Caco-2 (cell line): ENCODE data around the gene NUDC. TPM values are rescaled to one million over a fixed set of nuclear protein-coding genes. Genes with fewer than 3 reads are reported as not detected.
"Not testable (repeated sequence)": the region's sequence is repeated elsewhere in the genome, so short reads cannot be mapped to it uniquely, and the experiment has no call there.

Source experiments
- BruUV-seq: library from RNA; stranded (reverse); fragments of 400-500 nt; replicated peaks from 2 replicates; lab custom pipeline; 2021; lab: Mats Ljungman, UMichigan
- CTCF ChIA-PET: fragments of 300-600 bp; sonication (Branson Sonifier 250); formaldehyde crosslinking; loops from one replicate; lab custom pipeline; 2022; ENCODE audit warnings: antibody characterized with exemption; lab: Charles Lee
- POLR2A ChIA-PET: fragments of 300-600 bp; sonication (Branson Sonifier 250); formaldehyde crosslinking; loops from one replicate; lab custom pipeline; 2022; ENCODE audit warnings: antibody characterized with exemption; lab: Charles Lee
- DNase-seq, 2 experiments: peaks; one replicate each; pipeline versions ENCODE4 v3.0.0 to v3.0.0-alpha.2; 2020 to 2022
- H3K27me3 ChIP-seq: replicated peaks from 2 replicates; pipeline ENCODE4 v1.6.0; 2011; ENCODE audit warnings: low read length; ENCODE audit not compliant: control insufficient read depth, insufficient read depth
- H3K36me3 ChIP-seq: 2 replicates; pipeline ENCODE4 v1.5.1; 2011; ENCODE audit warnings: low read length; ENCODE audit not compliant: control insufficient read depth, insufficient read depth
- H3K4me1 ChIP-seq: fragments of 250-450 bp; sonication (Bioruptor Pico); 2 replicates; pipeline ENCODE4 v1.5.1; 2020; ENCODE audit warnings: mild to moderate bottlenecking
- H3K4me3 ChIP-seq: 2 replicates; pipeline ENCODE4 v1.5.1; 2011; ENCODE audit warnings: low read depth, mild to moderate bottlenecking, control low read depth, low read length
- H3K9me3 ChIP-seq: fragments of 250-450 bp; sonication (Bioruptor Pico); 2 replicates; pipeline ENCODE4 v1.5.1; 2020; ENCODE audit warnings: mild to moderate bottlenecking, moderate library complexity
- H3K27ac Mint-ChIP-seq: one replicate; pipeline ENCODE4 v1.8.0; 2022; ENCODE audit warnings: mixed read lengths; ENCODE audit not compliant: unreplicated experiment
- H3K27me3 Mint-ChIP-seq: one replicate; pipeline ENCODE4 v1.8.0; 2022; ENCODE audit warnings: mixed read lengths; ENCODE audit not compliant: insufficient read depth, unreplicated experiment
- H3K36me3 Mint-ChIP-seq: one replicate; pipeline ENCODE4 v1.8.0; 2022; ENCODE audit warnings: mild to moderate bottlenecking, mixed read lengths; ENCODE audit not compliant: insufficient read depth, unreplicated experiment
- H3K4me1 Mint-ChIP-seq: one replicate; pipeline ENCODE4 v1.8.0; 2022; ENCODE audit warnings: low read depth, mixed read lengths; ENCODE audit not compliant: unreplicated experiment
- H3K4me3 Mint-ChIP-seq: one replicate; pipeline ENCODE4 v1.8.0; 2022; ENCODE audit warnings: mild to moderate bottlenecking, moderate library complexity, mixed read lengths; ENCODE audit not compliant: unreplicated experiment
- H3K9me3 Mint-ChIP-seq: one replicate; pipeline ENCODE4 v1.8.0; 2022; ENCODE audit warnings: mixed read lengths; ENCODE audit not compliant: unreplicated experiment
- CTCF ChIP-seq, 2 experiments: fragments of 200-600 bp in 1 of 2; IDR thresholded peaks; 1 replicate in 1 of 2; 2 replicates in 1 of 2; pipeline versions ENCODE4 v1.5.1 to v1.8.0; 2011 to 2022; ENCODE audit warnings: antibody characterized with exemption in 1 of 2, control low read depth in 1 of 2, inconsistent platforms in 1 of 2, low read depth in 1 of 2, low read length in 1 of 2, mild to moderate bottlenecking in 1 of 2, moderate library complexity in 1 of 2; ENCODE audit not compliant: insufficient read depth in 1 of 2, severe bottlenecking in 1 of 2, unreplicated experiment in 1 of 2
- intact Hi-C: fragments of 100-400 bp; cut with micrococcal nuclease; formaldehyde crosslinking; loops from one replicate; pipeline ENCODE4 v1.10.0; 2022; ENCODE audit not compliant: unreplicated experiment
- total RNA-seq: library from RNA; stranded (reverse); gene quantifications from 2 replicates; pipeline ENCODE4 v1.2.3, GENCODE V29; 2022

The NUDC gene
- total RNA-seq, 1 experiment from 2014 or later = 81.3 TPM

- peaks cover 19% of the 10 kb centered on the region for H3K36me3 Mint-ChIP-seq
- H3K4me3 ChIP-seq = no peak overlapping the region
- H3K9me3 Mint-ChIP-seq = no peaks in the 10 kb centered on the region
These were observed 44.2 kb upstream of the NUDC start for GRCh38 chr1:26877326-26877725.

GRCh38 chr1:26879793-26880192 lies 41.8 kb upstream of the NUDC start:
- Histone ChIP-seq H3K36me3 (no peaks in the 10 kb centered on the region), H3K4me3 (no peak overlapping the region), H3K9me3 (no peaks in the 10 kb centered on the region), H3K4me1 (no peaks in the 10 kb centered on the region), H3K27me3 (no peaks in the 10 kb centered on the region)
- no peak for DNase-seq
- no peaks in the 10 kb centered on the region for H3K4me1 Mint-ChIP-seq
- ChIA-PET POLR2A (no interaction called here), CTCF (no interaction called here)
- no TSS peak for BruUV-seq
- TF ChIP-seq CTCF (IDR thresholded peaks at IDR 0.05; ENCODE audit: insufficient read depth in 1 of 2, low read depth in 1 of 2, low read length in 1 of 2, severe bottlenecking in 1 of 2, unreplicated experiment in 1 of 2) = no peak
- H3K4me3 Mint-ChIP-seq = no peak overlapping the region
- intact Hi-C loops = loop anchor here (10.0 kb wide), 1 partner anchor 275 kb away; no protein-coding TSS in a partner anchor
- no peaks in the 10 kb centered on the region for H3K9me3 Mint-ChIP-seq
- peaks cover 44% of the 10 kb centered on the region for H3K36me3 Mint-ChIP-seq
- no peaks in the 10 kb centered on the region for H3K27me3 Mint-ChIP-seq
- H3K27ac Mint-ChIP-seq = no peak overlapping the region

More at GRCh38 chr1:26877326-26877725, 44.2 kb upstream of the NUDC start:
- no peak for TF ChIP-seq CTCF (IDR thresholded peaks at IDR 0.05; ENCODE audit: insufficient read depth in 1 of 2, low read depth in 1 of 2, low read length in 1 of 2, severe bottlenecking in 1 of 2, unreplicated experiment in 1 of 2)
- Mint-ChIP-seq H3K4me1 (no peaks in the 10 kb centered on the region), H3K27ac (no peak overlapping the region), H3K27me3 (no peaks in the 10 kb centered on the region), H3K4me3 (no peak overlapping the region)
- Histone ChIP-seq H3K9me3 (no peaks in the 10 kb centered on the region), H3K36me3 (no peaks in the 10 kb centered on the region), H3K27me3 (no peaks in the 10 kb centered on the region), H3K4me1 (no peaks in the 10 kb centered on the region)
- BruUV-seq = TSS peak; percentile 22
- DNase-seq = no peak
- CTCF ChIA-PET = no interaction called here
- POLR2A ChIA-PET = no interaction called here
- intact Hi-C loops = loop anchor here (10.0 kb wide), 1 partner anchor 273 kb away; no protein-coding TSS in a partner anchor

- H3K4me3 ChIP-seq, H3K9me3 Mint-ChIP-seq, H3K4me1 Mint-ChIP-seq, H3K36me3 ChIP-seq, H3K27ac Mint-ChIP-seq, CTCF ChIA-PET, H3K27me3 Mint-ChIP-seq, H3K4me3 Mint-ChIP-seq, DNase-seq, BruUV-seq, H3K27me3 ChIP-seq, H3K4me1 ChIP-seq, POLR2A ChIA-PET, H3K9me3 ChIP-seq, intact Hi-C loops: not testable (repeated sequence)
- H3K36me3 Mint-ChIP-seq = peaks cover 62% of the 10 kb centered on the region
These were observed 39.9 kb upstream of the NUDC start for GRCh38 chr1:26881611-26882010.
